Endothelial cell of umbilical vein (primary cell): ENCODE measurements around the gene KAZN. TPM values are rescaled to one million over a fixed set of nuclear protein-coding genes. Genes with fewer than 3 reads are reported as not detected.

Experiments
- BruUV-seq: library from RNA; stranded (reverse); fragments of 400-500 nt; replicated peaks from 2 replicates; lab custom pipeline; 2021; lab: Mats Ljungman, UMichigan
- CTCF ChIA-PET: fragments of 300-600, 350-600 bp; sonication (Branson Sonifier 250); formaldehyde crosslinking; loops from one replicate; lab custom pipeline; 2021; ENCODE audit warnings: antibody characterized with exemption, inconsistent platforms; lab: Charles Lee
- POLR2A ChIA-PET: fragments of 300-600, 350-600 bp; sonication (Branson Sonifier 250); formaldehyde crosslinking; loops from one replicate; lab custom pipeline; 2021; ENCODE audit warnings: antibody characterized with exemption, inconsistent platforms; lab: Charles Lee
- DNase-seq: peaks from one replicate; pipeline ENCODE4 v3.0.0-alpha.2; 2011; ENCODE audit warnings: low read depth, low spot score
- FAIRE-seq: peaks from 2 replicates; lab custom pipeline; 2011; peaks lifted over from hg19 to GRCh38; lab: Jason Lieb, UNC
- H2AFZ ChIP-seq: 2 replicates; pipeline ENCODE4 v1.6.0; 2012; ENCODE audit warnings: low read depth, low read length, control low read depth, inconsistent platforms
- H3K27ac ChIP-seq: 2 replicates; pipeline ENCODE4 v1.5.1; 2011; ENCODE audit warnings: low read depth, mild to moderate bottlenecking, control low read depth, low read length, moderate library complexity; ENCODE audit not compliant: insufficient read depth
- H3K27me3 ChIP-seq, 2 experiments: 2 replicates each; pipeline versions ENCODE4 v1.6.0 to v1.6.1; 2011; ENCODE audit warnings: low read length in 2 of 2, mixed read lengths in 1 of 2; ENCODE audit not compliant: control insufficient read depth in 2 of 2, insufficient read depth in 2 of 2
- H3K36me3 ChIP-seq, 2 experiments: 2 replicates in 1 of 2; 3 replicates in 1 of 2; pipeline ENCODE4 v1.5.1; 2011; ENCODE audit warnings: low read length in 2 of 2, mild to moderate bottlenecking in 1 of 2, moderate library complexity in 1 of 2; ENCODE audit not compliant: control insufficient read depth in 2 of 2, insufficient read depth in 2 of 2; ENCODE audit errors: extremely low read depth in 1 of 2
- H3K4me1 ChIP-seq: 3 replicates; pipeline ENCODE4 v1.5.1; 2011; ENCODE audit warnings: mild to moderate bottlenecking, low read length; ENCODE audit not compliant: control insufficient read depth, insufficient read depth; ENCODE audit errors: extremely low read depth
- H3K4me2 ChIP-seq: 2 replicates; pipeline ENCODE4 v1.6.1; 2011; ENCODE audit warnings: low read length, control low read depth, mixed read lengths; ENCODE audit not compliant: insufficient read depth
- H3K4me3 ChIP-seq, 3 experiments: fragments of 200-600 bp in 1 of 3; sonication (generic), shearing (Covaris generic) in 1 of 3; replicated peaks in 1 of 3; 2 replicates each; pipeline ENCODE4 v1.5.1; 2011 to 2016; ENCODE audit warnings: control low read depth in 3 of 3, low read length in 3 of 3, mild to moderate bottlenecking in 2 of 3, inconsistent platforms in 1 of 3, low read depth in 1 of 3, moderate library complexity in 1 of 3; ENCODE audit not compliant: insufficient read depth in 1 of 3
- H3K79me2 ChIP-seq: 2 replicates; pipeline ENCODE4 v1.6.0; 2012; ENCODE audit warnings: low read length, inconsistent platforms; ENCODE audit not compliant: control insufficient read depth, insufficient read depth
- H3K9ac ChIP-seq: replicated peaks from 2 replicates; pipeline ENCODE3; 2011; ENCODE audit warnings: low read length, control low read depth; ENCODE audit not compliant: insufficient read depth; ENCODE audit errors: extremely low read depth
- H3K9me1 ChIP-seq: replicated peaks from 3 replicates; pipeline ENCODE4 v1.6.0; 2011; ENCODE audit warnings: mild to moderate bottlenecking, low read length; ENCODE audit not compliant: control insufficient read depth, insufficient read depth; ENCODE audit errors: extremely low read depth
- H3K9me3 ChIP-seq: replicated peaks from 2 replicates; pipeline ENCODE4 v1.5.1; 2012; ENCODE audit warnings: low read length, inconsistent platforms; ENCODE audit not compliant: control insufficient read depth, insufficient read depth
- H4K20me1 ChIP-seq: replicated peaks from 2 replicates; pipeline ENCODE3; 2011; ENCODE audit warnings: mild to moderate bottlenecking, low read length; ENCODE audit not compliant: control insufficient read depth, insufficient read depth; ENCODE audit errors: extremely low read depth
- EZH2 ChIP-seq: IDR thresholded peaks from 2 replicates; pipeline ENCODE4 v1.6.1; 2012; ENCODE audit warnings: borderline replicate concordance, low read depth, mild to moderate bottlenecking, moderate library complexity, low read length, inconsistent platforms; ENCODE audit not compliant: severe bottlenecking
- FOS ChIP-seq: IDR thresholded peaks from 2 replicates; pipeline ENCODE4 v1.6.1; 2011; ENCODE audit warnings: mild to moderate bottlenecking, low read length, moderate library complexity, borderline replicate concordance; ENCODE audit not compliant: insufficient read depth
- GATA2 ChIP-seq: IDR thresholded peaks from 2 replicates; pipeline ENCODE4 v1.7.0; 2011; ENCODE audit warnings: low read depth, mild to moderate bottlenecking, moderate library complexity, mixed read lengths, low read length; ENCODE audit not compliant: insufficient read length, insufficient read depth
- JUN ChIP-seq: IDR thresholded peaks from 2 replicates; pipeline ENCODE4 v1.6.1; 2011; ENCODE audit warnings: borderline replicate concordance, low read depth; ENCODE audit not compliant: insufficient read length, insufficient read depth
- MAX ChIP-seq: IDR thresholded peaks from 2 replicates; pipeline ENCODE4 v1.6.1; 2011; ENCODE audit not compliant: insufficient read depth, insufficient read length
- MYC ChIP-seq: IDR thresholded peaks from one replicate; pipeline ENCODE4 v1.6.1; 2011; ENCODE audit warnings: mild to moderate bottlenecking, low read depth, low read length
- POLR2A ChIP-seq: IDR thresholded peaks from 2 replicates; pipeline ENCODE4 v1.6.1; 2012; ENCODE audit warnings: low read depth, mild to moderate bottlenecking, control low read depth, low read length
- POLR2AphosphoS5 ChIP-seq: IDR thresholded peaks from 2 replicates; pipeline ENCODE4 v1.6.1; 2012; ENCODE audit warnings: low read depth, mild to moderate bottlenecking, control low read depth, low read length, moderate library complexity; ENCODE audit not compliant: insufficient read depth
- dilution Hi-C: fragments of 300-500 bp; cut with MboI; formaldehyde crosslinking; loops from one replicate; pipeline ENCODE4 v1.15.0; 2019; ENCODE audit warnings: low sequenced_read_pairs; ENCODE audit not compliant: extremely low pct_ligation_motif_present
- intact Hi-C: fragments of 100-400 bp; cut with micrococcal nuclease; formaldehyde crosslinking; loops from one replicate; pipeline ENCODE4 v1.10.0; 2022
- polyA plus RNA-seq, 4 experiments: library from polyadenylated mRNA; depleted of rRNA in 3 of 4; stranded (reverse) in 3 of 4; unstranded in 1 of 4; fragments of >200 nt; gene quantifications; 2 replicates each; pipeline versions ENCODE4 v1.2.1 to v1.2.3, GENCODE V29; 2011 to 2012; ENCODE audit warnings: missing spikeins in 1 of 4
- total RNA-seq: library from RNA; stranded (reverse); gene quantifications from 2 replicates; pipeline ENCODE4 v1.2.3, GENCODE V29; 2021
- TF ChIP-seq, protein P1 (sequence below), 2 donors: IDR thresholded peaks; 1 replicate in 1 of 2; 2 replicates in 1 of 2; pipeline ENCODE4 v1.5.1; 2011; ENCODE audit warnings: low read length in 2 of 2, mild to moderate bottlenecking in 2 of 2, moderate library complexity in 2 of 2, control low read depth in 1 of 2, inconsistent platforms in 1 of 2, low read depth in 1 of 2; ENCODE audit not compliant: insufficient read depth in 1 of 2; ENCODE audit errors: extremely low read depth in 1 of 2

KAZN gene
- total and polyA plus RNA-seq, 2 donors (not counting 3 experiments of a cell fraction or from before 2014, with no cell fraction given) = 1.6 to 5.8 TPM

GRCh38 chr1:15005116-15005515 lies 406.6 kb downstream of the KAZN start:
- no TSS peak for BruUV-seq
- POLR2A ChIA-PET = no interaction called here
- DNase-seq = no peak

More at GRCh38 chr1:15005116-15005515, 406.6 kb downstream of the KAZN start:
- Histone ChIP-seq H3K4me3 (no peak overlapping the region), H3K79me2 (no peaks in the 10 kb centered on the region), H3K27me3 (no peaks in the 10 kb centered on the region), H3K36me3 (no peaks in the 10 kb centered on the region), H4K20me1 (no peaks in the 10 kb centered on the region), H3K9ac (no peak overlapping the region), H3K9me1 (no peaks in the 10 kb centered on the region), H2AFZ (no peak overlapping the region), H3K27ac (no peak overlapping the region), H3K4me2 (no peak overlapping the region), H3K9me3 (no peaks in the 10 kb centered on the region), H3K4me1 (peaks cover 26% of the 10 kb centered on the region)
- intact Hi-C loops = loop anchor here (10.0 kb wide), 1 partner anchor 410 kb away; no protein-coding TSS in a partner anchor
- CTCF ChIA-PET = no interaction called here
- no peak for TF ChIP-seq JUN
- no peak for TF ChIP-seq POLR2AphosphoS5
- TF ChIP-seq, protein P1, sequence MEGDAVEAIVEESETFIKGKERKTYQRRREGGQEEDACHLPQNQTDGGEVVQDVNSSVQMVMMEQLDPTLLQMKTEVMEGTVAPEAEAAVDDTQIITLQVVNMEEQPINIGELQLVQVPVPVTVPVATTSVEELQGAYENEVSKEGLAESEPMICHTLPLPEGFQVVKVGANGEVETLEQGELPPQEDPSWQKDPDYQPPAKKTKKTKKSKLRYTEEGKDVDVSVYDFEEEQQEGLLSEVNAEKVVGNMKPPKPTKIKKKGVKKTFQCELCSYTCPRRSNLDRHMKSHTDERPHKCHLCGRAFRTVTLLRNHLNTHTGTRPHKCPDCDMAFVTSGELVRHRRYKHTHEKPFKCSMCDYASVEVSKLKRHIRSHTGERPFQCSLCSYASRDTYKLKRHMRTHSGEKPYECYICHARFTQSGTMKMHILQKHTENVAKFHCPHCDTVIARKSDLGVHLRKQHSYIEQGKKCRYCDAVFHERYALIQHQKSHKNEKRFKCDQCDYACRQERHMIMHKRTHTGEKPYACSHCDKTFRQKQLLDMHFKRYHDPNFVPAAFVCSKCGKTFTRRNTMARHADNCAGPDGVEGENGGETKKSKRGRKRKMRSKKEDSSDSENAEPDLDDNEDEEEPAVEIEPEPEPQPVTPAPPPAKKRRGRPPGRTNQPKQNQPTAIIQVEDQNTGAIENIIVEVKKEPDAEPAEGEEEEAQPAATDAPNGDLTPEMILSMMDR (IDR thresholded peaks at IDR 0.05; ENCODE audit: extremely low read depth in 1 of 2, insufficient read depth in 1 of 2, low read depth in 1 of 2, low read length in 2 of 2) = no peak
- TF ChIP-seq MYC = no peak
- TF ChIP-seq GATA2 = no peak
- TF ChIP-seq EZH2 = no peak
- no peak for TF ChIP-seq FOS
- no peak for TF ChIP-seq POLR2A
- TF ChIP-seq MAX = no peak
- no peak for FAIRE-seq
- dilution Hi-C loops = no loop called here
